Activated CD8-positive, alpha-beta memory T cell treated with anti-CD3 and anti-CD28 coated beads for 1 hour (primary cell): ENCODE results near the gene EIF4G1.
A peak's percentile ranks its signal among the peaks of the same experiment; 100 is the strongest.

ENCODE experiments used
- DNase-seq, 2 donors: peaks; one replicate each; pipeline ENCODE4 v3.0.0-alpha.2; 2020; ENCODE audit warnings: low read depth in 1 of 2; ENCODE audit errors: extremely low read depth in 1 of 2

The EIF4G1 gene

GRCh38 chr3:184300378-184300720 is 14.1 kb upstream of the EIF4G1 start:
- no peak for DNase-seq

GRCh38 chr3:184305577-184305976 is 8.8 kb upstream of the EIF4G1 start:
- no peak for DNase-seq

- DNase-seq, result no peak
Observed at GRCh38 chr3:184306341-184306972, 7.9 kb upstream of the EIF4G1 start.

GRCh38 chr3:184307915-184308314 is 6.5 kb upstream of the EIF4G1 start:
- DNase-seq, result no peak

DNA sequence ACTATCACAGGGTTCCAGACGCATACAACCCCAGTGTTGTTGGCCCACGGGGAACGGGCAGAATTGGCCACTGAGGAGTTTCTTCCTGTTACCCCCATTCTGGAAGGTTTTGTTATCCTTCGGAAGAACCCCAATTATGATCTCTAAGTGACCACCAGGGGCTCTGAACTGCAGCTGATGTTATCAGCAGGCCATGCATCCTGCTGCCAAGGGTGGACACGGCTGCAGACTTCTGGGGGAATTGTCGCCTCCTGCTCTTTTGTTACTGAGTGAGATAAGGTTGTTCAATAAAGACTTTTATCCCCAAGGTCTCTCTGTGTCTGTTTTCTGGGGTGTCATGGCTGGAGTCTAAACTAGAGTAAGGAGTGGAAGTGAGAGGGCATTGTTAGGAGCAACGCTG is 5.7 kb upstream of the EIF4G1 start:
- DNase-seq, result no peak

DNA sequence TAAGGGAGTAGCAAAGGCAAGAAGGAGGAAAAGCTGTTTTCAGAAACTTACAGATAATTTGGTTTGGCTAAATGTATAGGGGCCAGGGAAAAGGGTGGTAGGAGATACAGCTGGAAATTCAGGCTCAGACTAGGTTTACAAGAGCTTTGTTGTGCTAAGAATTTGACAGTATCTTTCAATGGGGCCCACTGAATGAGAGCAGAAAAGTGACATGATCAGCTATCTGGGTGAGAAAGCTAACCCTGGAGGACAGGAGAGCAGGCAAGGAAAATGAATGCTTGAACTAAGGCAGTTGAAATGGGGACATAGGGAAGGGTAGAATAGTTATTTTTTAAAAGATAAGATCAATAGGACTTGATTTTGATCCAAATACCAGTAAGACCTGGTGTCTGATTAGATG is 2.8 kb upstream of the EIF4G1 start:
- no peak for DNase-seq

GRCh38 chr3:184314700-184315542 is 515 bp downstream of the EIF4G1 start:
- DNase-seq, result peak in 1 of 2 donors; percentile 49

- no peak for DNase-seq
Observed at GRCh38 chr3:184315543-184315867, 1.1 kb downstream of the EIF4G1 start.

DNA sequence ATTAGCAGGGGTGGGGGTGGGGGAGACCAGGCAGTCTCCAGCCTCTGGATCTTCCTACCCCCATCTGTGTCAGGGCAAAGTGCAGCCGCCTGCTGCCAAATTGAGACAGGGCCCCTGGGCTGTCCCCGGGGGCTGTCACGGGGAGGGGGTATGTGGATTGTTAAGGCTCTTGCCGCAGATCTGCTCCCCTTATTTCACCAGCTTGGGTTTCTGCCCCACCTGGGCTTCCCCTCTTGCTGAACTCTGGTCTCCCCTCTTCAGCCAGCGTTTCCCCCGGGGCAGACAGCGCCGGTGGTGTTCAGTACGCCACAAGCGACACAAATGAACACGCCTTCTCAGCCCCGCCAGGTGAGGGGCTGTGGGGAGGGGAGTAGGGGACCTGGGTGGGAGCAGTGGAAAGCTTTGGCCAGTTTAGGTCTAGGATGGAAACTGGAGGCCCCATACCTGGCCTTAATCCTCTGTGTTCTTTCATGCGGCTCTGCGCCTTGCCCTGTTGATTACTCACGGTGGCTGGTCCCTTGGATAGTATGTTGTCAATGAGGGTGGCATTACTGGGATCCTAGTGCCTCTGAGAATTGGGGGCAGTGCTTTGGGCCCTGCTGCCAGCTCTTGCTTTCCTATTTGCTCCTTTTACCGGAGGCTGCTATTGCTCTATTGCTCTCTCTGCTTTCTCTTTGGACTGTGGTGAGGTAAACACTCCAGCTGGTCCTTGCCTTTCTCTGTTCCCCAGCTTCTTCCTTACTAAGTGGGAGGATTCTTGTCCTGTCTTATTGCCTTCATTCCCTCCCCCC is 1.7 kb downstream of the EIF4G1 start:
- no peak for DNase-seq

DNA sequence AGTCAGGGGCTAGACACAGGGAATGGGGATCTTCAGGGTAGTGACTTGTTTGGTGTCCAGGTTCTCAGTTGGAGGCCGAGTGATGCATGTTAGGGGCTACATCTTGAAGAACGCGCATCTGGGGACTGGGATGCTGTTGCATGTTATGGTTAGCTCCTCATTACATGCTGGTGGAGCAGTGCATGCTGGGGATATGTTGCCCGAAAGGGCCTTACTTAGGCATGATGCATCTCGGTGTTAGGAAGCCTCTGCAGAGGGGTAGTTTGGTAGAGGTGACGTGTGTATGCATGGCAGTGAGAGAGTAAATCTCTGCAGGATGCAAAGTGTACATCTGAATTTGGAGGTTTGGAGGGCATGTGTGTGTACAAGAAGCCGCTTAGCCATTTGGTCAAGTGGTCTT is 2.4 kb downstream of the EIF4G1 start:
- DNase-seq, result no peak

- no peak for DNase-seq
Observed at GRCh38 chr3:184317201-184317600, 2.8 kb downstream of the EIF4G1 start.

DNA sequence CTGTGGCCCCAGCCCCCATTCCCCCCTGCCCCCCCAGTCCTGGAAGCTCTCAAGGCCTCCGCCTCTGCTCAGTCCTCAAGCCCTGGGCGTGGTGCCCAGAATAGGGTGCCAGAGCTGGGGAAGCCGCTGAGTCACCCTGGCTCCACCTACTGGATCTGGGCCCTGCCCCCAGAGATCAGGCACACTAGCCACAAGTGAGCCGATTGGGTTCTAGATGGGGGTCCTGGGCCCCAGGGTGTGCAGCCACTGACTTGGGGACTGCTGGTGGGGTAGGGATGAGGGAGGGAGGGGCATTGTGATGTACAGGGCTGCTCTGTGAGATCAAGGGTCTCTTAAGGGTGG is 5.7 kb downstream of the EIF4G1 start:
- DNase-seq, result no peak

GRCh38 chr3:184321666-184322065 is 7.3 kb downstream of the EIF4G1 start:
- no peak for DNase-seq

DNA sequence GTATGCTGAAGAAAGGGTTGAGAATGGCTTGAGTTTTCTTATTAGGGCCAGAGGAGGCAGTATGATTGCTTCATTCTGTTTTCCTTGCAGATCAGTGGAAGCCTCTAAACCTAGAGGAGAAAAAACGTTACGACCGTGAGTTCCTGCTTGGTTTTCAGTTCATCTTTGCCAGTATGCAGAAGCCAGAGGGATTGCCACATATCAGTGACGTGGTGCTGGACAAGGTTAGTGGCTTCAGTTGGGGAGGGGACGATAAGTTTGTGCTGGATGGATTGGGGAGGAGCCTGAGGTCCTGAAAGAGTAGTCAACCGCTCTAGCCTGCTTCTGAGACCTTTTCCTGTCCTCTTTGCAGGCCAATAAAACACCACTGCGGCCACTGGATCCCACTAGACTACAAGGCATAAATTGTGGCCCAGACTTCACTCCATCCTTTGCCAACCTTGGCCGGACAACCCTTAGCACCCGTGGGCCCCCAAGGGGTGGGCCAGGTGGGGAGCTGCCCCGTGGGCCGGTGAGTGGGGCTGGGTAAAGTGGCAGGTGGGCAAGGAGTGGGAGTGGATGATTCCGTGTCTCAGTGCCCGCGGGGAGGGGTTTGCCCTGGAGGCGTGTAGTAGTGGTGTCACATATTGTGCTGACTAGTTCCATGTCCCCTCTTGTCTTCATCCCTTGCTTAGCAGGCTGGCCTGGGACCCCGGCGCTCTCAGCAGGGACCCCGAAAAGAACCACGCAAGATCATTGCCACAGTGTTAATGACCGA is 8.5 kb downstream of the EIF4G1 start:
- DNase-seq, result no peak

DNA sequence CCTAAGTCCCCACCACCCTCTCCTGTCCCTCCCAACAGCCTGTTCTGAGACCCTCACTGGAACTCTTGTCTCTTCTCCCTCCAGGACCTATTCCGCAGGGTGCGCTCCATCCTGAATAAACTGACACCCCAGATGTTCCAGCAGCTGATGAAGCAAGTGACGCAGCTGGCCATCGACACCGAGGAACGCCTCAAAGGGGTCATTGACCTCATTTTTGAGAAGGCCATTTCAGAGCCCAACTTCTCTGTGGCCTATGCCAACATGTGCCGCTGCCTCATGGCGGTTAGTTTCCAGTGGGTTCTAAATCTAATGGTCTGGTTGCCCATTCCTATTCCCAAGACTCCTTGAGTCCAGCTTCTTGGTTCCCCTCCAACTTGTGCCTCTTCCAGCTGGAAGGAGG is 9.3 kb downstream of the EIF4G1 start:
- DNase-seq, result no peak

GRCh38 chr3:184325269-184325668 is 10.9 kb downstream of the EIF4G1 start:
- DNase-seq, result no peak

DNA sequence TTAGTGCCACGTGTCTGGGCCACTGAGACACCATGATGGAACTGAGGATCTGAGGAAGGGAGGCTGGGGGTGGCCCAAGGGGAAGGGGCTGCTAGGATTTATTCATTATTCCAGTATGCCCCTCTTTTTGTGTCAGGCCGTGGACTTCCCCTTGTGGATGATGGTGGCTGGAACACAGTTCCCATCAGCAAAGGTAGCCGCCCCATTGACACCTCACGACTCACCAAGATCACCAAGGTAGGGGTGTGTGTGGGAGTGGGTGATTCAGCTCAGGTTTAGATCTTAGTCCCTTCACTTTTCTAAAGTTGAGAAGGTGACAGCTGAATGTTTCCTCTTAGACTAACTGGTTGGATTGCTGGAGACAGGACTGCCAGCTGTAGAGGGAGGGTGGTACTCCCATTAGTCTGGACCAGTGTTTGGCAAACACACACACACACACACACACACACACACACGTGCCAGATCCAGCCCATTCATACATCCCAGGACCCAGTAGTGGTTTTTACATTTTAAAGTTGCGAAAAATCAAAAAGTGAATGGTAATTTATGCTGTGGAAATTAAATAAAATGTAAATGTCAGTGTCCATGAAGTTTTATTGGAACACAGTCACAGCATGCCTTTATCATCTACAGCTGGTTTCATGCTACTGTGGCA is 11.4 kb downstream of the EIF4G1 start:
- no peak for DNase-seq

DNA sequence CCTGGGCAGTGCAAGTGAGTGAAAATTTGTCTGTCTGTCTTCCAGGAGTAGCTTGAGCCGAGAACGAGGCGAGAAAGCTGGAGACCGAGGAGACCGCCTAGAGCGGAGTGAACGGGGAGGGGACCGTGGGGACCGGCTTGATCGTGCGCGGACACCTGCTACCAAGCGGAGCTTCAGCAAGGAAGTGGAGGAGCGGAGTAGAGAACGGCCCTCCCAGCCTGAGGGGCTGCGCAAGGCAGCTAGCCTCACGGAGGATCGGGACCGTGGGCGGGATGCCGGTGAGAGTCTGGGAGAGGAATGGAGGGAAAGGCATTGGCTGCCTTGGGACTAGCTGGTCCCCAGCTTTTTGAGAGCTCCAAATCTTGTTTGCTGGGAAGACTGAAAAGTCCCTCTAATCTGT is 12.8 kb downstream of the EIF4G1 start:
- DNase-seq, result no peak

- no peak for DNase-seq
Observed at GRCh38 chr3:184328516-184328915, 14.1 kb downstream of the EIF4G1 start.

GRCh38 chr3:184332370-184333090 is 18.1 kb downstream of the EIF4G1 start:
- DNase-seq, result no peak
